Calu3 (cell line): ENCODE results near the gene TEAD4. TPM values are rescaled to one million over a fixed set of nuclear protein-coding genes. Genes with fewer than 3 reads are reported as not detected.

Experiments
- BruUV-seq: library from RNA; stranded (reverse); fragments of 400-500 nt; replicated peaks from 2 replicates; lab custom pipeline; 2021; lab: Mats Ljungman, UMichigan
- CTCF ChIA-PET: fragments of 300-600 bp; sonication (Branson Sonifier 250); formaldehyde crosslinking; loops from one replicate; lab custom pipeline; 2022; ENCODE audit warnings: antibody characterized with exemption; lab: Charles Lee
- DNase-seq: peaks from one replicate; pipeline ENCODE4 v3.0.0; 2022
- H3K27ac Mint-ChIP-seq: one replicate; pipeline ENCODE4 v1.8.0; 2022; ENCODE audit warnings: mixed read lengths; ENCODE audit not compliant: unreplicated experiment
- H3K27me3 Mint-ChIP-seq: one replicate; pipeline ENCODE4 v1.8.0; 2022; ENCODE audit warnings: mixed read lengths; ENCODE audit not compliant: unreplicated experiment
- H3K36me3 Mint-ChIP-seq: one replicate; pipeline ENCODE4 v1.8.0; 2022; ENCODE audit warnings: mild to moderate bottlenecking, moderate library complexity, mixed read lengths; ENCODE audit not compliant: insufficient read depth, unreplicated experiment
- H3K4me1 Mint-ChIP-seq: one replicate; pipeline ENCODE4 v1.8.0; 2022; ENCODE audit warnings: mild to moderate bottlenecking, low read depth, mixed read lengths; ENCODE audit not compliant: unreplicated experiment
- H3K4me3 Mint-ChIP-seq: one replicate; pipeline ENCODE4 v1.8.0; 2022; ENCODE audit warnings: mild to moderate bottlenecking, low read depth, moderate library complexity, mixed read lengths; ENCODE audit not compliant: unreplicated experiment
- H3K9me3 Mint-ChIP-seq: one replicate; pipeline ENCODE4 v1.8.0; 2022; ENCODE audit warnings: low read depth, mixed read lengths; ENCODE audit not compliant: unreplicated experiment
- CTCF ChIP-seq: fragments of 200-600 bp; IDR thresholded peaks from one replicate; pipeline ENCODE4 v1.8.0; 2022; ENCODE audit warnings: antibody characterized with exemption; ENCODE audit not compliant: unreplicated experiment
- intact Hi-C: fragments of 100-400 bp; cut with micrococcal nuclease; formaldehyde crosslinking; loops from one replicate; pipeline ENCODE4 v1.10.0; 2022; ENCODE audit not compliant: unreplicated experiment
- total RNA-seq: library from RNA; stranded (reverse); gene quantifications from 2 replicates; pipeline ENCODE4 v1.2.3, GENCODE V29; 2022

TEAD4 gene
- total RNA-seq, 1 experiment from 2014 or later: 33.0 TPM

- H3K36me3 Mint-ChIP-seq: peaks cover 13% of the 10 kb centered on the region
- intact Hi-C loops: loop anchor here (10.0 kb wide), 1 partner anchor 59 kb away; no protein-coding TSS in a partner anchor
- peaks cover 14% of the 10 kb centered on the region for H3K27me3 Mint-ChIP-seq
- TF ChIP-seq CTCF: no peak
- no peak overlapping the region for H3K27ac Mint-ChIP-seq
- no TSS peak for BruUV-seq
- no peaks in the 10 kb centered on the region for H3K9me3 Mint-ChIP-seq
- H3K4me3 Mint-ChIP-seq: no peak overlapping the region
- DNase-seq: no peak
- no peaks in the 10 kb centered on the region for H3K4me1 Mint-ChIP-seq
- CTCF ChIA-PET: interaction anchor here (0.6 to 0.7 kb wide), 2 partner anchors 13 to 60 kb away, joined by 3 to 5 read pairs; no protein-coding TSS in a partner anchor
Observed at GRCh38 chr12:3075315-3075714, 116.1 kb downstream of the TEAD4 start.

- no peak for TF ChIP-seq CTCF
- peaks cover 13% of the 10 kb centered on the region for H3K36me3 Mint-ChIP-seq
- no peaks in the 10 kb centered on the region for H3K9me3 Mint-ChIP-seq
- no peaks in the 10 kb centered on the region for H3K27me3 Mint-ChIP-seq
- no peaks in the 10 kb centered on the region for H3K4me1 Mint-ChIP-seq
- BruUV-seq: no TSS peak
- no peak within 1 kb of the TSS for H3K27ac Mint-ChIP-seq
- peak; percentile 71 for DNase-seq
- intact Hi-C loops: loop anchor here (10.0 kb wide), 1 partner anchor 58 kb away; no protein-coding TSS in a partner anchor
- CTCF ChIA-PET: no interaction called here
- H3K4me3 Mint-ChIP-seq: peak within 1 kb of the TSS; percentile 82
Observed at GRCh38 chr12:3076730-3077571, 117.8 kb downstream of the TEAD4 start, which contains the start of gene TSPAN9. TSPAN9 (plus strand) TSS chr12:3077379; CDS start chr12:3201194, 123,815 bp downstream.

GRCh38 chr12:3077572-3078081 is 118.4 kb downstream of the TEAD4 start:
- Mint-ChIP-seq H3K9me3 (no peaks in the 10 kb centered on the region), H3K27ac (no peak overlapping the region), H3K36me3 (peaks cover 13% of the 10 kb centered on the region), H3K4me3 (peak overlapping the region; percentile 82), H3K4me1 (no peaks in the 10 kb centered on the region), H3K27me3 (no peaks in the 10 kb centered on the region)
- no peak for TF ChIP-seq CTCF
- BruUV-seq: no TSS peak
- DNase-seq: no peak
- intact Hi-C loops: loop anchor here (10.0 kb wide), 1 partner anchor 57 kb away; no protein-coding TSS in a partner anchor
- CTCF ChIA-PET: no interaction called here

- Mint-ChIP-seq H3K27me3 (no peaks in the 10 kb centered on the region), H3K4me1 (no peaks in the 10 kb centered on the region), H3K4me3 (peak overlapping the region; percentile 82), H3K27ac (no peak overlapping the region), H3K36me3 (peaks cover 13% of the 10 kb centered on the region), H3K9me3 (no peaks in the 10 kb centered on the region)
- BruUV-seq: TSS peak; percentile 45
- DNase-seq: no peak
- no peak for TF ChIP-seq CTCF
- intact Hi-C loops: loop anchor here (10.0 kb wide), 1 partner anchor 57 kb away; no protein-coding TSS in a partner anchor
- CTCF ChIA-PET: interaction anchor here (0.7 kb wide), 1 partner anchor 15 kb away, joined by 3 read pairs; no protein-coding TSS in a partner anchor
Observed at GRCh38 chr12:3078086-3078820, 119.1 kb downstream of the TEAD4 start.
